ENCODE data around the gene HBB.

Gene HBB

DNA sequence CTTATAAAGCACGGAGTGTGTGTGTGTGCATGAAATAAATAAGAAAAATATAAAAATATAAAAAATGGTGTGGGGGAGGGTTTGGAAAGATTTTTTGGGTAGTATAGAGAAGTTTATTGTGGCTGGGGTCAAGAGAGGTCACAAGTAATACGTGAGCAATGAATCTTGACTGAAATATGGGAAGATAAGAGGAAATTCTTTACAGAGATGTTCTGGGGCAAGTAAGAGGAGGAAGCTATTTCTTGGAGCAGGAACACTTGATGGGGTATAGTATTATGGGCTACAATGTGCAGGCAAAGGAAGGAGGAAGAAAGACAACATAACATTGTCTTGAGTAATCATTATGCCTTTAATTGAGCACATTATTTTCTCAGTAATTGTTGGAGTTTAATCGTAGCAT lies 5.3 kb upstream of the HBB start:
- TF ChIP-seq, protein P1, sequence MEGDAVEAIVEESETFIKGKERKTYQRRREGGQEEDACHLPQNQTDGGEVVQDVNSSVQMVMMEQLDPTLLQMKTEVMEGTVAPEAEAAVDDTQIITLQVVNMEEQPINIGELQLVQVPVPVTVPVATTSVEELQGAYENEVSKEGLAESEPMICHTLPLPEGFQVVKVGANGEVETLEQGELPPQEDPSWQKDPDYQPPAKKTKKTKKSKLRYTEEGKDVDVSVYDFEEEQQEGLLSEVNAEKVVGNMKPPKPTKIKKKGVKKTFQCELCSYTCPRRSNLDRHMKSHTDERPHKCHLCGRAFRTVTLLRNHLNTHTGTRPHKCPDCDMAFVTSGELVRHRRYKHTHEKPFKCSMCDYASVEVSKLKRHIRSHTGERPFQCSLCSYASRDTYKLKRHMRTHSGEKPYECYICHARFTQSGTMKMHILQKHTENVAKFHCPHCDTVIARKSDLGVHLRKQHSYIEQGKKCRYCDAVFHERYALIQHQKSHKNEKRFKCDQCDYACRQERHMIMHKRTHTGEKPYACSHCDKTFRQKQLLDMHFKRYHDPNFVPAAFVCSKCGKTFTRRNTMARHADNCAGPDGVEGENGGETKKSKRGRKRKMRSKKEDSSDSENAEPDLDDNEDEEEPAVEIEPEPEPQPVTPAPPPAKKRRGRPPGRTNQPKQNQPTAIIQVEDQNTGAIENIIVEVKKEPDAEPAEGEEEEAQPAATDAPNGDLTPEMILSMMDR (IDR thresholded peaks at IDR 0.05; ENCODE audit: low read depth, low read length) = no peak
- DNase-seq (ENCODE audit: extremely low read depth, low read depth) = no peak

DNA sequence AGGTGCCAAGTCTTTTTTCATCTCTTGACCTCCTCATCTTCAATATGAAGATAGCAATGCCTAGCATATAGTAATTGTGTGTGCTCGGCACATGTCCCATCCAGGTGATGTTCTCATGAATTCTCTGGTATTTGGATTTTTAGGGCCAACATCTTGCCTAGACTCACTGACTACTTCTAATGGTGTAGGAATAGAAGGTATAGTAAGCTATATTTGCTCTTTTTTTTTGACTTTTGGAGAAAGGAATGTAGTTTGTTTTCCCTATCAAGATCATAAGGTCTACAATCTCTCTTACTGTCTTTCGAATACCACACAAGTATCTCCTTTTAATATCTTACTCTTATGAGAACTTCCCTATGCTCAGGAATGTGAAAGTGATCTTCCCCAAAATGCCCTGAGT lies 4.2 kb upstream of the HBB start:
- TF ChIP-seq, protein P1 (IDR thresholded peaks at IDR 0.05; ENCODE audit: low read depth, low read length) = no peak
- DNase-seq (ENCODE audit: extremely low read depth, low read depth) = no peak

DNA sequence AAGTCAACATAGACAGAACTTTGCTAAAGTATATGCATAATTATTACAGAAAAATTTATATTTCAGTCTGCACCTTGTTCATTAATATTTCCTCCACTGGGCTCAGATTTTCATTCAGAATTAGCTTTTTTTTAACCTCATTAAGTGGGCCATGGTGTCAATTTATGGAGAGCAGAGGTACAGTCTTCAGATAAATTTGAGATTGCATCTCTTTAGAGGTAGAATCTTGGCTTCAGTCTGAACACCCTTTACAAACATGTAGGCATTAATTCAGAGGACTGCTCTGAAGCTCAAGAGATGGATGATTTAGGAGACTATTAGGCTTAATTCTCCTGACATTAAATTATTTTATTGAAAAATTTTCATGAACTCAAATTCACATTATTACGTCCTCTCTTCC lies 3.4 kb upstream of the HBB start:
- DNase-seq (ENCODE audit: extremely low read depth, low read depth) = no peak
- TF ChIP-seq, protein P1 (IDR thresholded peaks at IDR 0.05; ENCODE audit: low read depth, low read length) = no peak

DNA sequence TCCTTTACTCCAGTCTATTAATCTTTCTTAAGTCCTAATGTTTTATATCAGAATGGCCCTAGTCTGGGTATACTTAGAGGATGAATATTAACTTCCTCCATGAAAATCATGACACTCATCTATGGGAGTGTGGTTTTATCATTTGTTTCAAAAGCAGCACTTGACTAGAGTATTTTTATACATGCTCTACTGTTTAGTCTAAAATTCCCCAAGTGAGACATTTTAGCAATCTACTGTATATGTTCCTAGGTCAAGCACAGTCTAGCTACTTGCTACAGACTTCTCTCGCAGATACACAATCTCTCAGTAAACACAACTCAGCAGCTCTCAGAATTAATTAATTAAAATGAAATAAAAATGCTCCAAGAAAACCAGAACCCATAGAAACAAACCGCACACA lies 2.9 kb upstream of the HBB start:
- TF ChIP-seq, protein P1 (IDR thresholded peaks at IDR 0.05; ENCODE audit: low read depth, low read length) = no peak
- DNase-seq (ENCODE audit: extremely low read depth, low read depth) = no peak

DNA sequence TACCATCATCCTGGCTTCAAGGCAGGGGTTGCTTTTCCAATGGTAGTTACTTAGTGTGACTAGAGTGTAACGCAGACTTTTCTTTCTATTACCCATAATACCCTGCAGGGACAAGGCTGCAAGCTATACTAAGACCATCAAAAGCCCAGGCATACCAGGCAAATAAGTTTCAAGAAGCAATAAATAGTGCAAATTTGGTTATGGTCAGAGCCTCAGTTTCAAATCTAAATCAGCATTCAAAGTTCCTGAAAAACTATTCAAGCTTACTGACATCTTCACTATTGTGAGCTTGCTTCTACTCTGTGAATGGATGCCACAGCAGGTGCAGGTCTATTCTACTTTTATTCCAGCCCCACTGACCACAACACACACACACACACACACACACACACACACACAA lies 2.5 kb upstream of the HBB start:
- no peak for DNase-seq (ENCODE audit: extremely low read depth, low read depth)
- TF ChIP-seq, protein P1 (IDR thresholded peaks at IDR 0.05; ENCODE audit: low read depth, low read length) = no peak

DNA sequence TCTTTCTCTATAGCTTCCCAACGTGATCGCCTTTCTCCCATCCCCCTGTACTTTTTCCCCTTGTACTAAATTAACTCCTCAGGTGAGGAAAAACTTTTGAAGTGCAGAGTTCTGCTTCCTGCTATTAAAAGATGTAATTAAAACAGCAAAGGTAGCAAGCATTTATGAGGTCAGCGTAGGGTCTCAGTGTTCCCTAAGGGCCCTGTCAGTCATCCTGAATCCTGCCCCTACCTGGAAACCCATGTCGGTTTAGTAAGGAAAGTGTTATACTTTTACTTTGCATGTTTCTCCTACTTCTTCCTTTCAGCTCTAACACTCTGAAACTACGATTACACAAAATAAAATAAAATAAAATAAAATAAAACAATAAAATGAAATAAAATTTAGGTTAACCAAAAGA lies 1.3 kb upstream of the HBB start:
- no peak for DNase-seq (ENCODE audit: extremely low read depth, low read depth)
- TF ChIP-seq, protein P1 (IDR thresholded peaks at IDR 0.05; ENCODE audit: low read depth, low read length) = no peak

DNA sequence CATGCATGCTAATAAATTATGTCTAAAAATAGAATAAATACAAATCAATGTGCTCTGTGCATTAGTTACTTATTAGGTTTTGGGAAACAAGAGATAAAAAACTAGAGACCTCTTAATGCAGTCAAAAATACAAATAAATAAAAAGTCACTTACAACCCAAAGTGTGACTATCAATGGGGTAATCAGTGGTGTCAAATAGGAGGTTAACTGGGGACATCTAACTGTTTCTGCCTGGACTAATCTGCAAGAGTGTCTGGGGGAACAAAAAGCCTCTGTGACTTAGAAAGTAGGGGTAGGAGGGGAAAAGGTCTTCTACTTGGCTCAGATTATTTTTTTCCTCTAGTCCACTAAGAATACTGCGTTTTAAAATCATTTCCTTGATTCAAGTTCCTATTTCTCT lies 810 bp upstream of the HBB start:
- DNase-seq (ENCODE audit: extremely low read depth, low read depth) = no peak
- TF ChIP-seq, protein P1 (IDR thresholded peaks at IDR 0.05; ENCODE audit: low read depth, low read length) = no peak
